HCT116 (cell line): ENCODE results near the gene TMEM164. TPM values are rescaled to one million over a fixed set of nuclear protein-coding genes. Genes with fewer than 3 reads are reported as not detected.

Experiments
- ATAC-seq: fragments of 200-7000 bp; cut with Tn5 transposase; 2 replicates; pipeline ENCODE4 v1.9.1; 2020; ENCODE audit warnings: mild to moderate bottlenecking, moderate library complexity
- BruUV-seq: library from RNA; stranded (reverse); fragments of 400-500 nt; replicated peaks from 2 replicates; lab custom pipeline; 2021; lab: Mats Ljungman, UMichigan
- CTCF ChIA-PET: fragments of 300-600 bp; sonication (Branson Sonifier 250); formaldehyde crosslinking; loops from one replicate; lab custom pipeline; 2021; ENCODE audit warnings: antibody characterized with exemption; lab: Charles Lee
- POLR2A ChIA-PET: fragments of 300-600, 350-600 bp; sonication (Branson Sonifier 250); formaldehyde crosslinking; loops from one replicate; lab custom pipeline; 2021; ENCODE audit warnings: antibody characterized with exemption; lab: Charles Lee
- RAD21 ChIA-PET, 2 experiments: fragments of 300-600 bp; sonication (Branson Sonifier 250); formaldehyde crosslinking; loops; one replicate each; lab custom pipeline; 2023; ENCODE audit warnings: low total read pairs in 2 of 2; ENCODE audit not compliant: uncharacterized antibody in 2 of 2, unreplicated experiment in 2 of 2, low non-redundant PET in 1 of 2; lab: Charles Lee
- DNase-seq: peaks from one replicate; pipeline ENCODE4 v3.0.0-alpha.2; 2010; ENCODE audit warnings: low read depth, low spot score
- H2AFZ ChIP-seq: fragments of 200-600 bp; shearing (Covaris generic), sonication (generic); 2 replicates; pipeline ENCODE4 v1.6.1; 2017; ENCODE audit warnings: low read depth, mixed run types, mixed read lengths, antibody characterized with exemption, low read length; ENCODE audit not compliant: poor library complexity, severe bottlenecking
- H3K27ac ChIP-seq: 2 replicates; pipeline ENCODE4 v1.5.1; 2012; ENCODE audit warnings: low read depth, low read length
- H3K27me3 ChIP-seq: fragments of 200-600 bp; sonication (generic); 2 replicates; pipeline ENCODE4 v1.6.1; 2016; ENCODE audit warnings: mixed run types, low read length, mixed read lengths; ENCODE audit not compliant: insufficient read depth
- H3K36me3 ChIP-seq, 2 experiments: fragments of 200-500 bp in 1 of 2; fragments of 200-600 bp in 1 of 2; sonication (Bioruptor generic) in 1 of 2; sonication (generic) in 1 of 2; 2 replicates each; pipeline versions ENCODE4 v1.5.1 to v1.6.1; 2014 to 2016; ENCODE audit warnings: low read length in 2 of 2, inconsistent platforms in 1 of 2, mixed read lengths in 1 of 2, mixed run types in 1 of 2; ENCODE audit not compliant: insufficient read depth in 2 of 2, control insufficient read depth in 1 of 2
- H3K4me1 ChIP-seq, 2 experiments: fragments of 200-600 bp in 1 of 2; sonication (generic) in 1 of 2; 2 replicates each; pipeline versions ENCODE4 v1.5.1 to v1.6.1; 2012 to 2017; ENCODE audit warnings: low read length in 2 of 2, inconsistent platforms in 1 of 2, mild to moderate bottlenecking in 1 of 2, mixed read lengths in 1 of 2, mixed run types in 1 of 2, moderate library complexity in 1 of 2; ENCODE audit not compliant: insufficient read depth in 2 of 2, control insufficient read depth in 1 of 2
- H3K4me2 ChIP-seq: fragments of 200-600 bp; sonication (generic); 2 replicates; pipeline ENCODE4 v1.6.1; 2017; ENCODE audit warnings: mixed run types, low read length, mixed read lengths
- H3K4me3 ChIP-seq, 2 experiments: fragments of 200-600 bp in 1 of 2; sonication (generic) in 1 of 2; replicated peaks in 1 of 2; 2 replicates each; pipeline ENCODE4 v1.5.1; 2011 to 2016; ENCODE audit warnings: low read length in 2 of 2, control low read depth in 1 of 2, low read depth in 1 of 2, mild to moderate bottlenecking in 1 of 2, mixed read lengths in 1 of 2, mixed run types in 1 of 2
- H3K79me2 ChIP-seq: fragments of 200-600 bp; sonication (generic); 2 replicates; pipeline ENCODE4 v1.6.1; 2017; ENCODE audit warnings: mild to moderate bottlenecking, mixed run types, low read length, moderate library complexity, mixed read lengths; ENCODE audit not compliant: insufficient read depth
- H3K9ac ChIP-seq: fragments of 200-600 bp; sonication (generic); 2 replicates; pipeline ENCODE4 v1.6.1; 2016; ENCODE audit warnings: low read length, mixed read lengths
- H3K9me2 ChIP-seq: fragments of 200-600 bp; sonication (generic), shearing (Covaris generic); 2 replicates; pipeline ENCODE4 v1.6.1; 2017; ENCODE audit warnings: mixed run types, mild to moderate bottlenecking, moderate library complexity; ENCODE audit not compliant: insufficient read depth
- H3K9me3 ChIP-seq, 2 experiments: fragments of 200-500 bp in 1 of 2; fragments of 200-600 bp in 1 of 2; sonication (Bioruptor generic) in 1 of 2; sonication (generic) in 1 of 2; 2 replicates each; pipeline ENCODE4 v1.6.1; 2014 to 2017; ENCODE audit warnings: low read length in 2 of 2, mixed read lengths in 2 of 2, inconsistent platforms in 1 of 2, low read depth in 1 of 2, mild to moderate bottlenecking in 1 of 2, mixed run types in 1 of 2, moderate library complexity in 1 of 2; ENCODE audit not compliant: control insufficient read depth in 1 of 2, insufficient read depth in 1 of 2
- H4K20me1 ChIP-seq: fragments of 200-600 bp; sonication (generic), shearing (Covaris generic); 2 replicates; pipeline ENCODE4 v1.6.1; 2017; ENCODE audit warnings: mixed run types, mild to moderate bottlenecking, moderate library complexity; ENCODE audit not compliant: insufficient read depth
- ATF3 ChIP-seq: IDR thresholded peaks from 2 replicates; pipeline ENCODE4 v1.6.1; 2012
- EGR1 ChIP-seq: IDR thresholded peaks from 2 replicates; pipeline ENCODE4 v1.6.1; 2012; ENCODE audit warnings: low read depth
- ELF1 ChIP-seq: IDR thresholded peaks from 2 replicates; pipeline ENCODE4 v1.6.1; 2012; ENCODE audit warnings: low read depth, borderline replicate concordance
- EZH2 ChIP-seq: fragments of 200-600 bp; sonication (generic); IDR thresholded peaks from 2 replicates; pipeline ENCODE4 v1.6.1; 2017; ENCODE audit warnings: antibody characterized with exemption, mixed run types
- EZH2phosphoT487 ChIP-seq: fragments of 200-600 bp; IDR thresholded peaks from 2 replicates; pipeline ENCODE4 v1.6.1; 2018; ENCODE audit warnings: antibody characterized with exemption, borderline replicate concordance
- FOSL1 ChIP-seq: IDR thresholded peaks from 2 replicates; pipeline ENCODE4 v1.6.1; 2012; ENCODE audit warnings: low read depth
- JUND ChIP-seq: IDR thresholded peaks from 2 replicates; pipeline ENCODE4 v1.6.1; 2012
- MAX ChIP-seq: IDR thresholded peaks from 2 replicates; pipeline ENCODE4 v1.6.1; 2012
- POLR2A ChIP-seq: IDR thresholded peaks from 2 replicates; pipeline ENCODE4 v1.7.0; 2011; ENCODE audit warnings: borderline replicate concordance; ENCODE audit not compliant: insufficient read depth, insufficient read length; ENCODE audit errors: extremely low read depth
- RAD21 ChIP-seq: IDR thresholded peaks from 2 replicates; pipeline ENCODE4 v1.6.1; 2012; ENCODE audit warnings: low read depth, mild to moderate bottlenecking
- REST ChIP-seq: IDR thresholded peaks from 2 replicates; pipeline ENCODE4 v1.6.1; 2012; ENCODE audit warnings: low read depth
- SP1 ChIP-seq: IDR thresholded peaks from 2 replicates; pipeline ENCODE4 v1.6.1; 2012; ENCODE audit warnings: low read depth
- YY1 ChIP-seq: IDR thresholded peaks from 2 replicates; pipeline ENCODE4 v1.6.1; 2011; ENCODE audit warnings: low read length, low read depth, moderate library complexity, mild to moderate bottlenecking; ENCODE audit not compliant: insufficient replicate concordance; ENCODE audit errors: extremely low read depth
- ZBTB33 ChIP-seq: IDR thresholded peaks from 2 replicates; pipeline ENCODE4 v1.6.1; 2011; ENCODE audit warnings: mild to moderate bottlenecking, low read length, moderate library complexity; ENCODE audit not compliant: insufficient replicate concordance; ENCODE audit errors: extremely low read depth
- ZFX ChIP-seq: fragments of 450-650 bp; IDR thresholded peaks from 2 replicates; pipeline ENCODE4 v1.6.1; 2017
- intact Hi-C: fragments of 100-400 bp; cut with micrococcal nuclease; formaldehyde crosslinking; loops from 2 replicates; pipeline ENCODE4 v1.10.0; 2022
- total RNA-seq: library from RNA; stranded (reverse); gene quantifications from one replicate; pipeline ENCODE4 v1.2.1, GENCODE V29; 2021; ENCODE audit not compliant: unreplicated experiment

The TMEM164 gene
- total RNA-seq, 1 experiment from 2014 or later, result 18.7 TPM

- DNase-seq, result no peak
- Histone ChIP-seq H3K9me3 (no peaks in the 10 kb centered on the region), H3K9me2 (no peaks in the 10 kb centered on the region), H3K4me1 (peaks cover 2 to 27% of the 10 kb centered on the region in 2 experiments; a peak in 3 of 4 replicates), H3K4me3 (no peak overlapping the region), H2AFZ (no peak overlapping the region), H3K36me3 (no peaks in the 10 kb centered on the region), H3K27ac (no peak overlapping the region), H3K79me2 (no peaks in the 10 kb centered on the region), H4K20me1 (no peaks in the 10 kb centered on the region), H3K9ac (no peak overlapping the region), H3K4me2 (no peak overlapping the region), H3K27me3 (no peaks in the 10 kb centered on the region)
- TF ChIP-seq EGR1, result no peak
- no peak for TF ChIP-seq ZFX
- TF ChIP-seq SP1, result no peak
- TF ChIP-seq EZH2phosphoT487, result no peak
- no peak for TF ChIP-seq ATF3
- no peak for TF ChIP-seq JUND
- TF ChIP-seq ELF1, result no peak
- TF ChIP-seq YY1, result no peak
- no peak for TF ChIP-seq EZH2
- TF ChIP-seq MAX, result no peak
- no peak for TF ChIP-seq POLR2A
- RAD21 ChIA-PET, result no interaction called here
- POLR2A ChIA-PET, result no interaction called here
- no TSS peak for BruUV-seq
- intact Hi-C loops, result loop anchor here (10.0 kb wide), 1 partner anchor 99 kb away; the partner anchor contains the start of gene AMMECR1
- ATAC-seq, result no peak
- CTCF ChIA-PET, result no interaction called here
These were observed 213.1 kb downstream of the TMEM164 start for GRCh38 chrX:110216027-110216426.

GRCh38 chrX:110218591-110218990 is 215.7 kb downstream of the TMEM164 start:
- RAD21 ChIA-PET, result no interaction called here
- TF ChIP-seq REST, result no peak
- TF ChIP-seq ZFX, result no peak
- no peak for TF ChIP-seq FOSL1
- no peak for TF ChIP-seq RAD21
- no peak for TF ChIP-seq ZBTB33
- Histone ChIP-seq H3K79me2 (no peaks in the 10 kb centered on the region), H3K27ac (no peak overlapping the region), H3K9me2 (no peaks in the 10 kb centered on the region), H4K20me1 (no peaks in the 10 kb centered on the region), H3K27me3 (no peaks in the 10 kb centered on the region), H3K4me2 (no peak overlapping the region), H3K4me1 (peaks cover 0 to 15% of the 10 kb centered on the region in 2 experiments; a peak in 2 of 4 replicates), H2AFZ (no peak overlapping the region), H3K36me3 (no peaks in the 10 kb centered on the region), H3K9ac (no peak overlapping the region), H3K4me3 (no peak overlapping the region), H3K9me3 (no peaks in the 10 kb centered on the region)
- BruUV-seq, result no TSS peak
- intact Hi-C loops, result loop anchor here (10.0 kb wide), 1 partner anchor 96 kb away; the partner anchor contains the start of gene AMMECR1
- POLR2A ChIA-PET, result no interaction called here
- DNase-seq (no peak), ATAC-seq (no peak)
- CTCF ChIA-PET, result no interaction called here
